HG03575 (cell line): Measurements from ENCODE around the gene IL1RAPL1.

Experiments
- ATAC-seq: cut with Tn5 transposase; IDR thresholded peaks from one replicate; pipeline ENCODE4 v1.9.1; 2021; ENCODE audit not compliant: unreplicated experiment, insufficient number of reproducible peaks, low FRiP score; ENCODE audit errors: extremely low read depth

Gene IL1RAPL1

GRCh38 chrX:29447867-29448266 is 860.6 kb downstream of the IL1RAPL1 start:
- no peak for ATAC-seq

DNA sequence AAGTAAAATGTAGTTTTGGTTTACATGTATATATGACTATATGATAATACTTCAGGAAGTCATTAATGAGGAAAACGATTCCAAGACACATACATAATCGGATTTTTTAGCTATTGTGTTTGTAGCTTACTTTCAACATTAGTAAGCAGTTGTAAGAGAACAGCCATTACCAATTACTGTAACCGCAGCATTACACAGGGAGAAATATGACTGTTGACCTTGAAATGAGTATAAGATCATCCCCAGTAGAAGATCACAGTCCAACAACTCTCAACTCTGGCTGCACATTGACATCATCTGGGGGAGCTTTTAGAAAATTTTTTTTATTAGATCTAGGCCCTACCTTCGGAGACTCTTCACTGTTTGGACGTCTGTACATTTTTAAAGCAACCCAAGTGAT is 866.1 kb downstream of the IL1RAPL1 start:
- peak; percentile 58 for ATAC-seq

GRCh38 chrX:29455702-29456101 is 868.5 kb downstream of the IL1RAPL1 start:
- no peak for ATAC-seq

- ATAC-seq, result no peak
These were observed 873.8 kb downstream of the IL1RAPL1 start for GRCh38 chrX:29461039-29461438.

DNA sequence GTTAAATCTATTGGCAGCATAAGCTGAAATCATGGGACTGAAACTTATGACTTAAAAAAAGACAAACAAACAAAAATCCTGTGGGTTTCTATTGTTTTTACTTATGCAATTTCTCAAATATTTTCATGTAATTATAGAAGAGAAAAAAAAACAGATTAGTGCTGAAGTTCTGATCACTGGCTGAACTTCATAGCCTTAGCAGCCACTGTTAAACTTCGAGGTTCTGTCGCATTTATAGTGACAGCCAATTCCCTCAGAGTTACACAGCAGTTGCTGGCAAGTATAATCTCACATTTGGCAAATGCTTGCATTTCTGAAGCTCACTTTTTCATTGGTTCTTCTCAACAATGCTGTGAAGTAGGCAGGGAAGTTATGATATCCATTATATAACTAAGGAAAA is 879.2 kb downstream of the IL1RAPL1 start:
- ATAC-seq, result no peak

GRCh38 chrX:29468911-29469494 is 881.8 kb downstream of the IL1RAPL1 start:
- no peak for ATAC-seq

DNA sequence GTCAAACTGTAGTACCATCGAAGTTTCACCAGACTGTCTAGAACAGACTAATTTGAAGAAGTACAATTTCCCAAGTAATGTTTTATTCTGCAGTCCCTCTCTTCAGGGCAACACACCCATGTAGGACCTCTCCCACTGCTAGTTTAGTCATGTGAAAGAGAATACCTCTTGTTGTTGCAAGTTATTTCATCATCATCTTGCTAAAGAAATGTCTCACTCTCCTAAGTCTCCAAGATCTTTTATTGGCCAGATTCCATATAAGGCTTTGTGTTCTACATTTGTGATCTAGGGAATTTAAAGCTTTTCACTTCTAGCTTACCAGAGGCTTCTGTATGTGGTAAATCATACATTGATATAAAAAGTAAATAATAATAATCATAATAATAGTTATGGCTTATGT is 882.8 kb downstream of the IL1RAPL1 start:
- no peak for ATAC-seq

- no peak for ATAC-seq
These were observed 884.6 kb downstream of the IL1RAPL1 start for GRCh38 chrX:29471829-29472228.

GRCh38 chrX:29477878-29478277 is 890.6 kb downstream of the IL1RAPL1 start:
- peak; percentile 41 for ATAC-seq

- peak; percentile 62 for ATAC-seq
These were observed 891.3 kb downstream of the IL1RAPL1 start for GRCh38 chrX:29478336-29479069.

GRCh38 chrX:29487214-29487613 is 900.0 kb downstream of the IL1RAPL1 start:
- ATAC-seq, result no peak

DNA sequence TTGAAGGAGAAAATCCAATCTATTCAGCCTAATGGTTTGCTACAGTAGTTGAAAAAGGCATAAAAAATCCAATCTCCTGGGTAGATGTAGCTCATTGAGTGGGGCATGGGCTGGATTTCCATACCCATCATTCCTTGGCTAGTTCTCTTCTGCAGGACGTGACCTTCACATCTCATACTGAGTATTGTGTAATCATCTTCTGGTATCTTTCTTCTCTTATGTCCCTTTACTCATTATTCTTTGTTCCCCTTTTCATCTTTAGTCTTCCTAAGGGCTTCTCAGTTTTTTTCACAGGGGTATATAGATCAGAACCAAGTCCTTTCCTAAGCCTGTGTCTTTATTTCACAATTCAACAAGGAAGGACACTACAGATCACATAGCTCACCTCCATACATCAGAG is 900.5 kb downstream of the IL1RAPL1 start:
- no peak for ATAC-seq

GRCh38 chrX:29488919-29489318 is 901.7 kb downstream of the IL1RAPL1 start:
- ATAC-seq, result no peak

GRCh38 chrX:29490606-29491005 is 903.4 kb downstream of the IL1RAPL1 start:
- no peak for ATAC-seq

GRCh38 chrX:29491659-29492058 is 904.4 kb downstream of the IL1RAPL1 start:
- ATAC-seq, result no peak

DNA sequence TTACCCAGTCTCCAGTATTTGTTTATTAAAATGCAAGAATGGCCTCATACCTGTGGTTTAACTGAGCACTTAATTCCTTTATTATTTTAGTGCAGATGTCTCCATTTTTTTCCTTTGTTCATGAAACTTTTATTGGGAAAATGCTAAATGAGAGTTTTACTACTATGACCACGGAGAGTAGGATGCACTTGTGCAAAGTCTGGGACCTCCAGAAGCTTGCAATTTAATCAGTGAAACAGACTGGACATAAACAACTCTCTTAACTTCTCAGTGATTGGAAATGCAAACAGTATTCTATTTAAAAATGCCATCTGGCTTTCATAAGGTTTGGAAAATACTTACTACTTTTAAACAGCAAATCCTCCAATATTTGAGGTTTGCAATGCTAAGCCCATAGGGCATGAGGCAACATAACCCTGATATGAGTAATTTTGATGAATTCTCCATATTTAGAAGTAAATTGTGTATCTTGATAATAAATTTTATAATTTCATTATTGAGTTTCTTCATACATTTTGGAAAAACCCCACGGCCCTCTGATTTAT is 909.5 kb downstream of the IL1RAPL1 start:
- no peak for ATAC-seq

- no peak for ATAC-seq
These were observed 919.5 kb downstream of the IL1RAPL1 start for GRCh38 chrX:29506729-29507128.

- no peak for ATAC-seq
These were observed 930.9 kb downstream of the IL1RAPL1 start for GRCh38 chrX:29518100-29518499.

GRCh38 chrX:29528281-29528680 is 941.0 kb downstream of the IL1RAPL1 start:
- peak; percentile 53 for ATAC-seq

- no peak for ATAC-seq
These were observed 943.3 kb downstream of the IL1RAPL1 start for GRCh38 chrX:29530501-29530900.
